Superior temporal gyrus (tissue), 1 donor: ENCODE measurements around the gene DNM3.

Experiments used
- DNase-seq: peaks from one replicate; pipeline ENCODE4 v3.0.0-alpha.2; 2016; ENCODE audit errors: extremely low spot score

Gene DNM3

DNA sequence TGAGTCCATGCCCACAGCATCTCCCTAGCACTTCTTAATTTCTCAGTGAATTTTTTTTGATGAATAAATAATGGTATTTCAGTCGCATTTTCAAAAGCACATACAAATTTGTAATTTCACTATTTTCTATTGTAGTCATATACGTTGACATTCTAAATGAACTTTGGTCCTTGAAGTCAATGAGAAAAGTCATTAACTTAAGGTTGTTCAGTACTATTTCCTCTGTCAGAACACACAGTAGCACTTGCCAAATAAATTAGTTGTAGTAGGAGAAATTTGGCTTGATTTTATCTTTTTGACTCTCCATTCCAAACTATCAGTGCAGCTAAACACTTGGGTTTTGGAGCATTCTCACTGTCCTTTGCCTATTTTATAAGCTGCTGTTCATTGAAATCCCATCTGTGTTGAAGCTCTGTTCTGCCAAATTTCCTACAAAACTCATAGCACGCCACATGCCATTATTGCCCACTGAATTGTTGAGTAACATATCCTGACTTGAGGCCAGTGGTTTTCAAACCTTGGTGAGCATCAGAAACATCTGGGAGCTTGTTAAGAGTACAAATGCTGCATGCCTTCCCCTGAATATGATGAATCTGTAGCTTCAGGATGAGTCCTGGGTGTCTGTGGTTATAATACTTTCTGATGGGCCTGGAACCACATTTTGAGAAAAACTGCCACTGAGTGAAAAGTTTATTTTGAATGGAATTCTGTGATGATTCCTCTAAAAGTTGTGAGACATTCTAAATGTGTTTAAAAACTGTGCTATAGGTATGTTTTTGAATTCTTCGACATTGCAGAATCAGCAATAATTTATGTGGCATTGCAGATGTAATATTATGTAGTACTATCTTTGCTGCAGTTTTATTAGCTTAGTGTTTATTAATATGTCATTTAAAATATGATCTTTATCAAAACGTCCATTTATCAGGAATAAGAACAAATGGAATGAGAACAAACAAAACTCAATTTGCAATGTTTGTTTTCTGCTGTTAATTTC lies 78.9 kb downstream of the DNM3 start:
- peak; percentile 36 for DNase-seq

- DNase-seq: no peak
Measured at GRCh38 chr1:171922999-171923398, 81.7 kb downstream of the DNM3 start.

- DNase-seq: no peak
Measured at GRCh38 chr1:171929121-171929520, 87.8 kb downstream of the DNM3 start.

- DNase-seq: no peak
Measured at GRCh38 chr1:171931752-171932151, 90.5 kb downstream of the DNM3 start.

- no peak for DNase-seq
Measured at GRCh38 chr1:171934664-171935063, 93.4 kb downstream of the DNM3 start.

- DNase-seq: no peak
Measured at GRCh38 chr1:171935086-171935485, 93.8 kb downstream of the DNM3 start.

DNA sequence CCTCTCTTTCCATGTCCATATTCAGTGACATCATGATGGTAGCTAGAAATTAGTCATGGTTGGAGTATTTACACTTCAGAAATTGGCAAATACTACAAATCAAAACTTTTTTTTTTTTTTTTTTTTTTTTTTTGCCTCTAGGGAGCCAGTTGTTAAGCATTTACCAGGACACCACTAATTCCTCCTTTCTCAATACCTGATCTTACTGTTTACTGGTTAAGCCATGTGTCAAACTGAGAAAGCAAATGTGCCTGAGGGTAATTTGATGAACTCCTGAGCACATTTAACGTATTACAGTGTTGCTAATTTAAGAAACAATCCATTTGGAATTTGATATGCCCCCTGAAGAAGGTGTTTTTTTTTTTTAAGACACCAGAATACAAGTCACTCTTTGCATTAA lies 94.4 kb downstream of the DNM3 start:
- DNase-seq: no peak

DNA sequence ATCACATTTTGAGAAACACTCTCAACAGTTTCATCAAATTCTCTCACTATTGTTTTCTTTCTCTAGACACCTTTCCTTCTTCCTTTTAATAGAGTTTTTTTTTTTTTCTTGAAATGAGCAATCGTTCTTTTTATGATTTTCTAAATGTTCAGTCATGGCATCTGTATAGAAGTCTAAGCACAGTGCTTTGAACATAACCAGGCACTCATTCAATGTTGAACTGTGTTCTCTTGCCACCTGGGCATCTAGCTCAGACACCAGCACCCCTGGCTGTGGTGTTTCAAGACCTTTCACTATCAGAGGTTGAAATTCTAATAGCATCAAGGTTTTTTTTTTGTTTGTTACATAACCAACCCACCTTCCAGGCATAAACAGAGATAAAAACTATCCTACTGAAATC lies 96.6 kb downstream of the DNM3 start:
- DNase-seq: no peak

- no peak for DNase-seq
Measured at GRCh38 chr1:171939740-171940139, 98.4 kb downstream of the DNM3 start.

- DNase-seq: no peak
Measured at GRCh38 chr1:171940368-171940767, 99.1 kb downstream of the DNM3 start.

DNA sequence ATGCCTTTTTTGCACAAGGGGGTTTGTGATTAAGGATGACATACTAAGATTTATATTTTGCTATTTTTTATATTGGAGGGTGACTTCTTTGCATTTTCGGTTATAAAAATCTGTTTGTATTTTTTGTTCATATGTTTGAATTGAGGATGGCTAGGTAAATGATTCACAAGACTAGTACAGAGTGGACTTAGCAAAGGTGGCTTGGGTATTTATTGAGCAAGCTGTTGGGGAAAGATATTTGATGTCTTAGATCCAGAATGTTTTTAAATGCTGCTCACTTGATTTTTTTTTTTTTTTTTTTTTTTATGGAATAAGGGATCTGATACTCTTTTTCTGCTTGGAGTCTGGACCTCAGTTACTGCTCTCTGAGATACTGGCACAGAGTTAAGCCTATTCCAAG lies 100.6 kb downstream of the DNM3 start:
- no peak for DNase-seq

- no peak for DNase-seq
Measured at GRCh38 chr1:171943973-171944561, 102.8 kb downstream of the DNM3 start.

DNA sequence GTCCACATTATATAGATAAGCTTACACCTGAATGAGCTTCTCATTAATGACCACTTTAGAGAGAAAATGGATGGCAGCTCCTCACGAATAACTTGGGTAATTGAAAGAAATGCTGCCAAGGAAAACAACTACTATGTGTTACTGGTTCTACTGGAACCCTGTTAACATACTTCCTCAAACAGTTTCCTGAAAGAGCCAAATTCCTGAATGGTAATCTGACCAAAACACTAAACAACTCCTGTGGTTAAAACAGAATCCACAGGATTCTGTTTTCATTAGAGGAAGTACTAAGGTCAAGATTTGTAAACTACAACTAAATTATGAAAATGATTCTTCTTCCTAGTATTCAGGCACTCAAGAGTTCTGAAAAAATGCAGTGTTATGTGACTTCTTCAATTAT lies 107.2 kb downstream of the DNM3 start:
- no peak for DNase-seq

- no peak for DNase-seq
Measured at GRCh38 chr1:171949316-171949715, 108.0 kb downstream of the DNM3 start.

- no peak for DNase-seq
Measured at GRCh38 chr1:171953835-171954234, 112.5 kb downstream of the DNM3 start.

DNA sequence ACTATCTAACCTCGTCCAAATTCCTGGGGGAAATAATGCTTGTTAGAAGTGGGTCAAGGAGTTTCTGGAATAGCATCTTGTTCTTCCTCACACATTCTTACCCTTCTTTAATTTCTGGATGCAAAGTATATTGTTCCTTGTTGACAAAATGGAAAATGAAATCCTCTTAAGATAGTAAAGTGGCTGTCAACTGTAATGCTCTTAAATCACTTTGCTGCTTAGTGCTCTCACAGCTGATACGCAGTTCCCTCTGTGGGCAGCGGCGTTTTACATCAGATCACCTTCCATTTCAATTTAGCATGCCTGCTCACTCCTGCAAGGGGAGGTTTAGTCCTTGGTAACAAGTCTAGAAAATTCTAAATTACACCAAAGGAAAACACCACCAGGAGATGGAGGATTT lies 113.1 kb downstream of the DNM3 start:
- DNase-seq: peak; percentile 47

- no peak for DNase-seq
Measured at GRCh38 chr1:171961861-171962260, 120.6 kb downstream of the DNM3 start.

GRCh38 chr1:171963762-171964161 lies 122.5 kb downstream of the DNM3 start:
- no peak for DNase-seq

DNA sequence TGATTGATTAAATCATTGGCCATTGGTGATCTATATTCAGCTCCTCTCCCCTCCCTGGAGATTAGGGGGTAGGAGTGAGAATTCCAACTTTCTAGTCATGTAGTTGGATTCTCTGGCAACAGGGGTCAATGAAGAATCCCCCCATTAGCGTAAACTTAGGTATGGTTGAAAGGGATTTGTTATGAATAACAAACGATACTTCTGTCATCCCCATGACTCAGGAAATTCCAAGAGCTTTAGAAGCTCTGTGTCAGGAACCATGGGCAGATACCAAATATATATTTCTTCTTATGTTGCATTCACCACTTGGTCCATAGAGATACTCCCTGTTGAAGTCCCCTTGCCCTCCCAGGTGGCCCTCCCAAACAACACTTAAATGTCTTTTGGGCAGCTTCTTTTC lies 124.5 kb downstream of the DNM3 start:
- DNase-seq: no peak

GRCh38 chr1:171966426-171967220 lies 125.3 kb downstream of the DNM3 start:
- DNase-seq: no peak

- DNase-seq: no peak
Measured at GRCh38 chr1:171969226-171969625, 127.9 kb downstream of the DNM3 start.

GRCh38 chr1:171969813-171970212 lies 128.5 kb downstream of the DNM3 start:
- DNase-seq: no peak
